GM18502 (cell line): ENCODE measurements around the gene HYAL4.
A peak's percentile ranks its signal among the peaks of the same experiment; 100 is the strongest.
"Not testable (repeated sequence)": the region's sequence is repeated elsewhere in the genome, so short reads cannot be mapped to it uniquely, and the experiment has no call there.

Experiments
- ATAC-seq: cut with Tn5 transposase; IDR thresholded peaks from one replicate; pipeline ENCODE4 v1.9.1; 2021; ENCODE audit warnings: mild to moderate bottlenecking; ENCODE audit not compliant: unreplicated experiment, poor library complexity

HYAL4 gene

GRCh38 chr7:123844712-123845219 lies at the start of gene HYAL4:
HYAL4 (plus strand) TSS chr7:123845169; CDS start chr7:123868274, 23,105 bp downstream.
- ATAC-seq = no peak

- no peak for ATAC-seq
Measured at GRCh38 chr7:123795917-123796316, 49.1 kb upstream of the HYAL4 start.

GRCh38 chr7:123796568-123796967 lies 48.4 kb upstream of the HYAL4 start:
- no peak for ATAC-seq

- peak; percentile 67 for ATAC-seq
Measured at GRCh38 chr7:123797673-123798531, 47.1 kb upstream of the HYAL4 start.

- no peak for ATAC-seq
Measured at GRCh38 chr7:123798532-123799188, 46.3 kb upstream of the HYAL4 start.

GRCh38 chr7:123802249-123802648 lies 42.7 kb upstream of the HYAL4 start:
- ATAC-seq = no peak

GRCh38 chr7:123805287-123805686 lies 39.7 kb upstream of the HYAL4 start:
- ATAC-seq = no peak

- no peak for ATAC-seq
Measured at GRCh38 chr7:123809471-123809870, 35.5 kb upstream of the HYAL4 start.

- ATAC-seq = no peak
Measured at GRCh38 chr7:123811056-123811455, 33.9 kb upstream of the HYAL4 start.

- ATAC-seq = no peak
Measured at GRCh38 chr7:123816916-123817315, 28.1 kb upstream of the HYAL4 start.

- ATAC-seq = no peak
Measured at GRCh38 chr7:123819001-123819400, 26.0 kb upstream of the HYAL4 start.

GRCh38 chr7:123819795-123820194 lies 25.2 kb upstream of the HYAL4 start:
- not testable (repeated sequence) for ATAC-seq

GRCh38 chr7:123820864-123821263 lies 24.1 kb upstream of the HYAL4 start:
- ATAC-seq = no peak

- ATAC-seq = no peak
Measured at GRCh38 chr7:123821320-123821719, 23.6 kb upstream of the HYAL4 start.

- peak; percentile 96 for ATAC-seq
Measured at GRCh38 chr7:123823898-123824753, 20.8 kb upstream of the HYAL4 start.

- ATAC-seq = peak; percentile 36
Measured at GRCh38 chr7:123824754-123825067, 20.3 kb upstream of the HYAL4 start.

GRCh38 chr7:123828805-123829204 lies 16.2 kb upstream of the HYAL4 start:
- no peak for ATAC-seq

GRCh38 chr7:123836656-123837055 lies 8.3 kb upstream of the HYAL4 start:
- ATAC-seq = no peak

- not testable (repeated sequence) for ATAC-seq
Measured at GRCh38 chr7:123839106-123839505, 5.9 kb upstream of the HYAL4 start.

GRCh38 chr7:123844142-123844541 lies 827 bp upstream of the HYAL4 start:
- not testable (repeated sequence) for ATAC-seq

GRCh38 chr7:123845823-123846216 lies 851 bp downstream of the HYAL4 start:
- no peak for ATAC-seq
